ENCODE measurements around the gene SYNJ2. TPM values are rescaled to one million over a fixed set of nuclear protein-coding genes. Genes with fewer than 3 reads are reported as not detected.

Gene SYNJ2
- total RNA-seq, 1 donor from 2014 or later: 7.4 TPM

- no peak for DNase-seq
Observed at GRCh38 chr6:158011478-158011920, 29.8 kb downstream of the SYNJ2 start.

GRCh38 chr6:158011980-158012566, 30.4 kb downstream of the SYNJ2 start:
- DNase-seq: no peak

- DNase-seq: no peak
Observed at GRCh38 chr6:158013904-158014504, 32.3 kb downstream of the SYNJ2 start.

- DNase-seq: no peak
Observed at GRCh38 chr6:158014505-158015187, 33.0 kb downstream of the SYNJ2 start.

GRCh38 chr6:158015188-158015506, 33.5 kb downstream of the SYNJ2 start:
- no peak for DNase-seq

GRCh38 chr6:158016571-158017383, 35.1 kb downstream of the SYNJ2 start:
- DNase-seq: no peak

GRCh38 chr6:158017621-158018040, 36.0 kb downstream of the SYNJ2 start:
- DNase-seq: no peak

- DNase-seq: peak; percentile 31
Observed at GRCh38 chr6:158018041-158018771, 36.5 kb downstream of the SYNJ2 start.

GRCh38 chr6:158018851-158019361, 37.2 kb downstream of the SYNJ2 start:
- no peak for DNase-seq

GRCh38 chr6:158019416-158019815, 37.8 kb downstream of the SYNJ2 start:
- DNase-seq: no peak

GRCh38 chr6:158020272-158020711, 38.6 kb downstream of the SYNJ2 start:
- DNase-seq: no peak

GRCh38 chr6:158020811-158021210, 39.1 kb downstream of the SYNJ2 start:
- DNase-seq: no peak

- no peak for DNase-seq
Observed at GRCh38 chr6:158021376-158021775, 39.7 kb downstream of the SYNJ2 start.

- DNase-seq: no peak
Observed at GRCh38 chr6:158021814-158022748, 40.4 kb downstream of the SYNJ2 start.

GRCh38 chr6:158022749-158023596, 41.3 kb downstream of the SYNJ2 start:
- DNase-seq: no peak

GRCh38 chr6:158023597-158023939, 41.9 kb downstream of the SYNJ2 start:
- DNase-seq: no peak

- DNase-seq: no peak
Observed at GRCh38 chr6:158024566-158025297, 43.1 kb downstream of the SYNJ2 start.

- peak; percentile 85 for DNase-seq
Observed at GRCh38 chr6:158026054-158026900, 44.6 kb downstream of the SYNJ2 start.

Data from skin of body (tissue), 2 donors.